ENCODE measurements around the gene IFRD2.

IFRD2 gene

GRCh38 chr3:50327129-50327528, 34.9 kb upstream of the IFRD2 start:
- TF ChIP-seq, protein P1, sequence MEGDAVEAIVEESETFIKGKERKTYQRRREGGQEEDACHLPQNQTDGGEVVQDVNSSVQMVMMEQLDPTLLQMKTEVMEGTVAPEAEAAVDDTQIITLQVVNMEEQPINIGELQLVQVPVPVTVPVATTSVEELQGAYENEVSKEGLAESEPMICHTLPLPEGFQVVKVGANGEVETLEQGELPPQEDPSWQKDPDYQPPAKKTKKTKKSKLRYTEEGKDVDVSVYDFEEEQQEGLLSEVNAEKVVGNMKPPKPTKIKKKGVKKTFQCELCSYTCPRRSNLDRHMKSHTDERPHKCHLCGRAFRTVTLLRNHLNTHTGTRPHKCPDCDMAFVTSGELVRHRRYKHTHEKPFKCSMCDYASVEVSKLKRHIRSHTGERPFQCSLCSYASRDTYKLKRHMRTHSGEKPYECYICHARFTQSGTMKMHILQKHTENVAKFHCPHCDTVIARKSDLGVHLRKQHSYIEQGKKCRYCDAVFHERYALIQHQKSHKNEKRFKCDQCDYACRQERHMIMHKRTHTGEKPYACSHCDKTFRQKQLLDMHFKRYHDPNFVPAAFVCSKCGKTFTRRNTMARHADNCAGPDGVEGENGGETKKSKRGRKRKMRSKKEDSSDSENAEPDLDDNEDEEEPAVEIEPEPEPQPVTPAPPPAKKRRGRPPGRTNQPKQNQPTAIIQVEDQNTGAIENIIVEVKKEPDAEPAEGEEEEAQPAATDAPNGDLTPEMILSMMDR (IDR thresholded peaks at IDR 0.05), result no peak
- TF ChIP-seq ZFX (IDR thresholded peaks at IDR 0.05; ENCODE audit: borderline replicate concordance), result no peak
- peak overlapping the region; percentile 77 for H3K27ac ChIP-seq

GRCh38 chr3:50326182-50326541, 33.9 kb upstream of the IFRD2 start:
- TF ChIP-seq ZFX (IDR thresholded peaks at IDR 0.05; ENCODE audit: borderline replicate concordance), result no peak
- TF ChIP-seq, protein P1 (IDR thresholded peaks at IDR 0.05), result no peak
- no peak overlapping the region for H3K27ac ChIP-seq

- no peak for TF ChIP-seq ZFX (IDR thresholded peaks at IDR 0.05; ENCODE audit: borderline replicate concordance)
- TF ChIP-seq, protein P1 (IDR thresholded peaks at IDR 0.05), result no peak
- H3K27ac ChIP-seq, result no peak overlapping the region
These were observed 33.4 kb upstream of the IFRD2 start for GRCh38 chr3:50325497-50326181.

GRCh38 chr3:50325113-50325480, 32.9 kb upstream of the IFRD2 start:
- TF ChIP-seq ZFX (IDR thresholded peaks at IDR 0.05; ENCODE audit: borderline replicate concordance), result no peak
- TF ChIP-seq, protein P1 (IDR thresholded peaks at IDR 0.05), result no peak
- H3K27ac ChIP-seq, result peak overlapping the region; percentile 85; the same call in 1 of the 2 replicates

- peak overlapping the region; percentile 85 for H3K27ac ChIP-seq
- no peak for TF ChIP-seq ZFX (IDR thresholded peaks at IDR 0.05; ENCODE audit: borderline replicate concordance)
- TF ChIP-seq, protein P1 (IDR thresholded peaks at IDR 0.05), result peak; percentile 89
These were observed 32.3 kb upstream of the IFRD2 start for GRCh38 chr3:50324351-50325112.

DNA sequence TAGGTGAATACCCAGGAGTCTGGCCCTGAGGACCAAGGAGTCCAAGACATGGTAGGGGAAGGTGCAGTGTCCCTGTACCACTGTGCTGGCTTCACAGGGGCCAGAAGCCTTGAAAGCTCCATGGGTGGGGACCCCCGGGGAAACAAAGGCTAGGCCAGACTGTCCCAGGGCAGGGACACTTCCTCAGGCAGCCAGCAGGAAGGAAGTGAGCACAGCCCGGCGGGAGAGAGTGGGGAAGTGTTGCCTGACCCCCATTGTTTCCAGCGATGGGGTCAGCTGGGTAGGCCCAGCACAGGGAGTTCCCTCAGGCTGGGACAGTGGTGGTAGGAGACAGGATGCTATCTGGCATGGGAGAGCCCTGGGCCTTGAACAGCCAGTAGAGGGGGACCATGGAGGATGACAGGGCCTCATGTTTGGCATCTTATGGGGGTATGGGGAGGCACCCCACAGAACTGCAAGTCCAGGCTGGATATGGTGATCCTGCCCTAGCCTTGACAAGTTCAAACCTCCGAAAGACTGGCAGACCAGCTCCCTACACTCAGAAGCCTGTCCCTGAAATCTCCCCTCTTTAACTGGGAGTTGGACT, 31.5 kb upstream of the IFRD2 start:
- TF ChIP-seq ZFX (IDR thresholded peaks at IDR 0.05; ENCODE audit: borderline replicate concordance), result no peak
- TF ChIP-seq, protein P1 (IDR thresholded peaks at IDR 0.05), result no peak
- H3K27ac ChIP-seq, result peak overlapping the region; percentile 85

Measured in 22Rv1 (cell line).